ENCODE data around the gene POLR2M. TPM values are rescaled to one million over a fixed set of nuclear protein-coding genes. Genes with fewer than 3 reads are reported as not detected.

Gene POLR2M
- total and polyA plus RNA-seq, 10 of the 15 experiments (the other 5 are each of a cell fraction or from before 2014, with no cell fraction given), result 5.8 to 364 (median 23.7) TPM

GRCh38 chr15:57703387-57703786 is 3.1 kb upstream of the POLR2M start:
- H3K4me1 ChIP-seq (ENCODE audit: control insufficient read depth, insufficient read depth, low read length), result peaks cover 3% of the 10 kb centered on the region
- peaks cover 25% of the 10 kb centered on the region for H3K79me2 ChIP-seq (ENCODE audit: control insufficient read depth, insufficient read depth, low read length)
- H3K9me3 ChIP-seq (replicated peaks; ENCODE audit: control insufficient read depth, insufficient read depth, low read length), result no peaks in the 10 kb centered on the region
- DNase-seq (ENCODE audit: low read depth, low spot score), result no peak
- CTCF ChIA-PET, result interaction anchor here (1.1 kb wide), 1 partner anchor 10 kb away, joined by 4 read pairs; no protein-coding TSS in a partner anchor
- no peak overlapping the region for H3K9ac ChIP-seq (ENCODE audit: control insufficient read depth, insufficient read depth, low read length)
- POLR2A ChIA-PET, result no interaction called here
- in situ Hi-C loops (cut with MboI) (no loop called here), intact Hi-C loops (cut with micrococcal nuclease; ENCODE audit: unreplicated experiment) (no loop called here)
- no peak overlapping the region for H3K4me2 ChIP-seq (ENCODE audit: control insufficient read depth, insufficient read depth)
- no peaks in the 10 kb centered on the region for H3K36me3 ChIP-seq (ENCODE audit: control insufficient read depth in 2 of 2, insufficient read depth in 2 of 2, low read length in 1 of 2)
- no peaks in the 10 kb centered on the region for H4K20me1 ChIP-seq (ENCODE audit: control insufficient read depth, insufficient read depth)
- FAIRE-seq, result no peak
- no peak overlapping the region for H3K27ac ChIP-seq (ENCODE audit: control insufficient read depth, insufficient read depth)
- no TSS peak for BruUV-seq (replicated peaks)
- SMC1A ChIA-PET (ENCODE audit: uncharacterized antibody, unreplicated experiment), result no interaction called here
- ATAC-seq, result no peak
- RAD21 ChIA-PET (ENCODE audit: unreplicated experiment), result no interaction called here
- TF ChIP-seq ZBTB33 (IDR thresholded peaks at IDR 0.05) (no peak), CBX5 (IDR thresholded peaks at IDR 0.05; ENCODE audit: low read depth) (no peak), TBL1XR1 (IDR thresholded peaks at IDR 0.05; ENCODE audit: low read depth, low read length) (no peak), TCF7 (IDR thresholded peaks at IDR 0.05; ENCODE audit: borderline replicate concordance) (no peak), YY1 (IDR thresholded peaks at IDR 0.05; ENCODE audit: low read depth, low read length) (no peak), RAD21 (IDR thresholded peaks at IDR 0.05; ENCODE audit: insufficient read depth, low read depth, low read length) (no peak)
- no peak overlapping the region for H3K4me3 ChIP-seq
- 20% methylated on average over 2 of the region's 2 CpGs for WGBS (ENCODE audit: insufficient coverage, insufficient replicate concordance, low lambda C conversion rate, missing lambda C conversion rate)
- H2AFZ ChIP-seq (ENCODE audit: control insufficient read depth, low read depth, low read length), result no peak overlapping the region
- no peaks in the 10 kb centered on the region for H3K27me3 ChIP-seq (replicated peaks in 1 of 2; ENCODE audit: control insufficient read depth in 2 of 2, insufficient read depth in 2 of 2, low read length in 1 of 2)

DNA sequence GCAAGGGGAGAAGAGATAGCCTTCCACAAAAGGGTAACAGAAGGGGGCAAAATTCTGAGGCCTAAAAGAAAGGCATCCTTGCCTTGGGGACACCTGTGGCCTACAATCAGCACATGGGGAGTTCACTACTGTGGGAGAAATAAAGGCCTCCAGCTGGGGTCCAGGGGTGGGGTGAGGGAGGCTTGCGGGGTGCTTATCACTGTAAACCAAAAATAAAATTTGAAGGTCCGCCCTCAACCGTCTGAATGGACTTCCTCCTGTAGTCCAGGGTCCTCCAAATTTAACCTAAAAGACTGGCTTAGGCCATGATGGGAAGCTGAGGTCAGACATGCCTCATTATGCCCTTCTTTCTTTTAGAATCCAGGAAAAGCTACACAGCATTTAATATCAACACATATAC is 2.1 kb upstream of the POLR2M start:
- H3K4me1 ChIP-seq (ENCODE audit: control insufficient read depth, insufficient read depth, low read length), result peaks cover 3% of the 10 kb centered on the region
- peaks cover 0 to 5% of the 10 kb centered on the region in 2 experiments; a peak in 2 of 4 replicates for H3K36me3 ChIP-seq (ENCODE audit: control insufficient read depth in 2 of 2, insufficient read depth in 2 of 2, low read length in 1 of 2)
- BruUV-seq (replicated peaks), result no TSS peak
- intact Hi-C loops (cut with micrococcal nuclease; ENCODE audit: unreplicated experiment) (no loop called here), in situ Hi-C loops (cut with MboI) (no loop called here)
- no peaks in the 10 kb centered on the region; the same call in 1 of the 2 replicates for H4K20me1 ChIP-seq (ENCODE audit: control insufficient read depth, insufficient read depth)
- no peaks in the 10 kb centered on the region for H3K27me3 ChIP-seq (replicated peaks in 1 of 2; ENCODE audit: control insufficient read depth in 2 of 2, insufficient read depth in 2 of 2, low read length in 1 of 2)
- ChIA-PET SMC1A (ENCODE audit: uncharacterized antibody, unreplicated experiment) (no interaction called here), CTCF (interaction anchor here (1.1 to 1.4 kb wide), 2 partner anchors 9 to 28 kb away, joined by 4 read pairs; no protein-coding TSS in a partner anchor), RAD21 (ENCODE audit: unreplicated experiment) (no interaction called here), POLR2A (no interaction called here)
- FAIRE-seq (no peak), ATAC-seq (no peak), DNase-seq (ENCODE audit: low read depth, low spot score) (no peak)
- 96% methylated on average over 3 of the region's 3 CpGs for WGBS (ENCODE audit: insufficient coverage, insufficient replicate concordance, low lambda C conversion rate, missing lambda C conversion rate)
- no peak overlapping the region for H3K27ac ChIP-seq (ENCODE audit: control insufficient read depth, insufficient read depth)
- H3K9ac ChIP-seq (ENCODE audit: control insufficient read depth, insufficient read depth, low read length), result no peak overlapping the region
- H3K79me2 ChIP-seq (ENCODE audit: control insufficient read depth, insufficient read depth, low read length), result peaks cover 30% of the 10 kb centered on the region
- H2AFZ ChIP-seq (ENCODE audit: control insufficient read depth, low read depth, low read length), result no peak overlapping the region
- no peak overlapping the region for H3K4me3 ChIP-seq
- H3K9me3 ChIP-seq (replicated peaks; ENCODE audit: control insufficient read depth, insufficient read depth, low read length), result no peaks in the 10 kb centered on the region
- H3K4me2 ChIP-seq (ENCODE audit: control insufficient read depth, insufficient read depth), result no peak overlapping the region
- TF ChIP-seq ZSCAN29 (IDR thresholded peaks at IDR 0.05) (no peak), ATF3 (IDR thresholded peaks at IDR 0.05; ENCODE audit: borderline replicate concordance, extremely low read depth, low read depth, low read length) (no peak), HDAC2 (IDR thresholded peaks at IDR 0.05) (no peak), YY1 (IDR thresholded peaks at IDR 0.05; ENCODE audit: low read depth, low read length) (no peak), SREBF2 (IDR thresholded peaks at IDR 0.05; ENCODE audit: low read length) (no peak)
- TF ChIP-seq, protein P1, sequence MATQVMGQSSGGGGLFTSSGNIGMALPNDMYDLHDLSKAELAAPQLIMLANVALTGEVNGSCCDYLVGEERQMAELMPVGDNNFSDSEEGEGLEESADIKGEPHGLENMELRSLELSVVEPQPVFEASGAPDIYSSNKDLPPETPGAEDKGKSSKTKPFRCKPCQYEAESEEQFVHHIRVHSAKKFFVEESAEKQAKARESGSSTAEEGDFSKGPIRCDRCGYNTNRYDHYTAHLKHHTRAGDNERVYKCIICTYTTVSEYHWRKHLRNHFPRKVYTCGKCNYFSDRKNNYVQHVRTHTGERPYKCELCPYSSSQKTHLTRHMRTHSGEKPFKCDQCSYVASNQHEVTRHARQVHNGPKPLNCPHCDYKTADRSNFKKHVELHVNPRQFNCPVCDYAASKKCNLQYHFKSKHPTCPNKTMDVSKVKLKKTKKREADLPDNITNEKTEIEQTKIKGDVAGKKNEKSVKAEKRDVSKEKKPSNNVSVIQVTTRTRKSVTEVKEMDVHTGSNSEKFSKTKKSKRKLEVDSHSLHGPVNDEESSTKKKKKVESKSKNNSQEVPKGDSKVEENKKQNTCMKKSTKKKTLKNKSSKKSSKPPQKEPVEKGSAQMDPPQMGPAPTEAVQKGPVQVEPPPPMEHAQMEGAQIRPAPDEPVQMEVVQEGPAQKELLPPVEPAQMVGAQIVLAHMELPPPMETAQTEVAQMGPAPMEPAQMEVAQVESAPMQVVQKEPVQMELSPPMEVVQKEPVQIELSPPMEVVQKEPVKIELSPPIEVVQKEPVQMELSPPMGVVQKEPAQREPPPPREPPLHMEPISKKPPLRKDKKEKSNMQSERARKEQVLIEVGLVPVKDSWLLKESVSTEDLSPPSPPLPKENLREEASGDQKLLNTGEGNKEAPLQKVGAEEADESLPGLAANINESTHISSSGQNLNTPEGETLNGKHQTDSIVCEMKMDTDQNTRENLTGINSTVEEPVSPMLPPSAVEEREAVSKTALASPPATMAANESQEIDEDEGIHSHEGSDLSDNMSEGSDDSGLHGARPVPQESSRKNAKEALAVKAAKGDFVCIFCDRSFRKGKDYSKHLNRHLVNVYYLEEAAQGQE (IDR thresholded peaks at IDR 0.05; ENCODE audit: low read depth, low read length), result no peak
